Ascending aorta (tissue), 2 donors: ENCODE measurements around the gene PDE4C. TPM values are rescaled to one million over a fixed set of nuclear protein-coding genes. Genes with fewer than 3 reads are reported as not detected.

Experiments used
- DNase-seq, 2 donors: peaks; one replicate each; pipeline ENCODE4 v3.0.0-alpha.2; 2019; ENCODE audit warnings: low spot score in 2 of 2
- H3K27ac ChIP-seq, 2 donors: fragments of 200-600 bp; sonication (generic); one replicate each; pipeline ENCODE4 v1.5.1; 2016 to 2017; ENCODE audit warnings: mild to moderate bottlenecking in 1 of 2
- H3K27me3 ChIP-seq: fragments of 200-600 bp; sonication (generic); one replicate; pipeline ENCODE4 v1.5.1; 2017
- H3K36me3 ChIP-seq, 2 donors: fragments of 200-600 bp; sonication (generic); one replicate each; pipeline ENCODE4 v1.5.1; 2016
- H3K4me1 ChIP-seq, 2 donors: fragments of 200-600 bp; sonication (generic); one replicate each; pipeline ENCODE4 v1.5.1; 2016 to 2017; ENCODE audit warnings: mild to moderate bottlenecking in 1 of 2
- H3K4me3 ChIP-seq, 2 donors: fragments of 200-600 bp; sonication (generic); one replicate each; pipeline ENCODE4 v1.5.1; 2016 to 2017; ENCODE audit warnings: mild to moderate bottlenecking in 1 of 2
- H3K9me3 ChIP-seq, 2 donors: fragments of 200-600 bp; sonication (generic); one replicate each; pipeline ENCODE4 v1.5.1; 2016
- intact Hi-C: fragments of 100-400 bp; cut with DNase I; formaldehyde crosslinking; loops from one replicate; pipeline ENCODE4 v1.15.1; 2023
- total RNA-seq: library from RNA; depleted of rRNA; stranded (reverse); fragments of >200 nt; gene quantifications from one replicate; pipeline ENCODE4 v1.1.0, GENCODE V29; 2016
- TF ChIP-seq, protein P1 (sequence below), 3 experiments: fragments of 200-600 bp in 2 of 3; fragments of 450-650 bp in 1 of 3; sonication (generic) in 2 of 3; IDR thresholded peaks; one replicate each; pipeline ENCODE4 v1.5.1; 2016 to 2019; ENCODE audit warnings: antibody characterized with exemption in 3 of 3, mild to moderate bottlenecking in 1 of 3, moderate library complexity in 1 of 3

Gene PDE4C
- total RNA-seq, 1 donor from 2014 or later: not detected

DNA sequence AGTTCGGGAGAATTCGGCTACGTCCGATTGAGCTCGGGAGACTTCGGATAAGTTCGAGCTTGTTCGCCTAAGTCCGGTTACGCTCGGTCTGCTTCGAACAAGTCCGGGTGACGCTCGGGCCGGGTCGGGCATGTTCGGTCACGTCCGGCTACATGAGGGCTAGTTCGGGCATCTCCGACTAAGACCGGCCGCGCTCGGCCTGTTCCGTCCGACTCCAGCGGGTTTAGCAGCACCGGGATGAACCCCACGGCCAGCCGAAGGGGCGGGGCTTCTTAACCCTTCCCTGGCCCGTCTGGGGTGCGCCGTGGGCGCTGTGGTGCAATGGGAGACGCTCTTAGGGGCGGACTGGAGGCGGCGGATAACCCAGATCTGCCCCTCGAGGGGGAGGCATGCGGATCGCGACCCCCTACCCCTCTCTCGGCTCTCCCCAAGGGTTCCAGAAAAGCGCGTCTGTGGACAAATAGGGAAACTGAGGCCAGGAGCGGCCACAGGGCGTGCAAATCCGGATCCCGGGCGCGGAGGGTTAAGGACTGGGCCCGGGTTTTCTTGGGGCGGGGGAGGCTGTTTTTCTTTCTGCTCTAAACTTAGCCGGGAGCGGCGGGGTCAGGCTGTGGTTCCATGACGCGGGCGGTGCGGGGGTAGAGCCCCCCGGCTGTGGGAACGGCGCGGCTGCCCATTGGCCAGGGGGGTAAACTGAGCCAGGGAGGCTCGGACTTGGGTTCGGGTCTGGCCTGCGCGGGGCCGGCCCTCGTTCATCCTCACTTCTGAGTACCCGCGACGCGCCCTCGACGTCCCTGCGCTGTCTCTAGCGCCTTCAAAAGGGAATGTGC lies 1.5 kb downstream of the PDE4C start:
- intact Hi-C loops: loop anchor here (1.0 to 2.0 kb wide), 3 partner anchors 20 to 72 kb away; partner anchors contain the start of gene RAB3A
- peaks cover 16% of the 10 kb centered on the region for H3K27me3 ChIP-seq
- H3K36me3 ChIP-seq: no peaks in the 10 kb centered on the region
- TF ChIP-seq, protein P1, sequence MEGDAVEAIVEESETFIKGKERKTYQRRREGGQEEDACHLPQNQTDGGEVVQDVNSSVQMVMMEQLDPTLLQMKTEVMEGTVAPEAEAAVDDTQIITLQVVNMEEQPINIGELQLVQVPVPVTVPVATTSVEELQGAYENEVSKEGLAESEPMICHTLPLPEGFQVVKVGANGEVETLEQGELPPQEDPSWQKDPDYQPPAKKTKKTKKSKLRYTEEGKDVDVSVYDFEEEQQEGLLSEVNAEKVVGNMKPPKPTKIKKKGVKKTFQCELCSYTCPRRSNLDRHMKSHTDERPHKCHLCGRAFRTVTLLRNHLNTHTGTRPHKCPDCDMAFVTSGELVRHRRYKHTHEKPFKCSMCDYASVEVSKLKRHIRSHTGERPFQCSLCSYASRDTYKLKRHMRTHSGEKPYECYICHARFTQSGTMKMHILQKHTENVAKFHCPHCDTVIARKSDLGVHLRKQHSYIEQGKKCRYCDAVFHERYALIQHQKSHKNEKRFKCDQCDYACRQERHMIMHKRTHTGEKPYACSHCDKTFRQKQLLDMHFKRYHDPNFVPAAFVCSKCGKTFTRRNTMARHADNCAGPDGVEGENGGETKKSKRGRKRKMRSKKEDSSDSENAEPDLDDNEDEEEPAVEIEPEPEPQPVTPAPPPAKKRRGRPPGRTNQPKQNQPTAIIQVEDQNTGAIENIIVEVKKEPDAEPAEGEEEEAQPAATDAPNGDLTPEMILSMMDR (IDR thresholded peaks at IDR 0.05): no peak
- H3K4me3 ChIP-seq: peak overlapping the region; percentile 44 to 54
- no peak overlapping the region for H3K27ac ChIP-seq
- DNase-seq: peak; percentile 87 to 99
- no peaks in the 10 kb centered on the region for H3K9me3 ChIP-seq
- peaks cover 7 to 15% of the 10 kb centered on the region in 2 donors for H3K4me1 ChIP-seq

DNA sequence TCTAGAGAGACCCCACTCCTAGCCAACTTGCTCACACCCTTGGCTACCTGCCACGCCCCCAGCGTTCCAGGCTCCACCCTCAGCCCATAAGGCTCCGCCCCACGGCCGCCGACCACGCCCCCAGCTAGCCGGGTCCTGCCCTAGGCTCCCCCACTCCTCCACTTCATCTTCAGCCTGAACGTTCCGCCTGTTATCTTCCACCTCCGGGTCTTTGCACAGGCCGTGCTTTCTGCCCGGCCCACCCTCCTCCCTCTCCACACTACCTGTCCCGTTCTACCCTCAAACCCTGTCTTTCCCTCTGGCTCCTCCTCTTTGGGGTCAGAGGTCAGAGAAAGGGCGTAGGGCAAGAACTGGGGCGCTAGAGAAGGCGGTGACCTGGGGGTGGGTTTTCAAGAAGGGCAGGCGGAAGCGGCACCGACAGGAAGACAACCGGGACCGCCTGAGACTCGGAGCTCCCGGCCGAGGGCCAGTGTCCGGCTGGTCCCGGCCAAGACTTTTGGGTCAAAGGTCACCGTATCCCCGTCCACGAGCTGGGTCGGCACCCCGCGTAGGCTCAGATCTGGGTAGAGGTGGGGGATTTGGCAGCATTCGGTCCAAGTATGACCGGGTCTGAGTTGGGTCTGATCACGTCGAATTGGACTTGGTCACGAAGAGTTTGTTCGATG lies 2.2 kb downstream of the PDE4C start:
- Histone ChIP-seq H3K4me3 (peak overlapping the region; percentile 44 to 54), H3K27me3 (peaks cover 13% of the 10 kb centered on the region)
- intact Hi-C loops: loop anchor here (1.0 to 2.0 kb wide), 3 partner anchors 19 to 72 kb away; partner anchors contain the start of gene RAB3A

DNA sequence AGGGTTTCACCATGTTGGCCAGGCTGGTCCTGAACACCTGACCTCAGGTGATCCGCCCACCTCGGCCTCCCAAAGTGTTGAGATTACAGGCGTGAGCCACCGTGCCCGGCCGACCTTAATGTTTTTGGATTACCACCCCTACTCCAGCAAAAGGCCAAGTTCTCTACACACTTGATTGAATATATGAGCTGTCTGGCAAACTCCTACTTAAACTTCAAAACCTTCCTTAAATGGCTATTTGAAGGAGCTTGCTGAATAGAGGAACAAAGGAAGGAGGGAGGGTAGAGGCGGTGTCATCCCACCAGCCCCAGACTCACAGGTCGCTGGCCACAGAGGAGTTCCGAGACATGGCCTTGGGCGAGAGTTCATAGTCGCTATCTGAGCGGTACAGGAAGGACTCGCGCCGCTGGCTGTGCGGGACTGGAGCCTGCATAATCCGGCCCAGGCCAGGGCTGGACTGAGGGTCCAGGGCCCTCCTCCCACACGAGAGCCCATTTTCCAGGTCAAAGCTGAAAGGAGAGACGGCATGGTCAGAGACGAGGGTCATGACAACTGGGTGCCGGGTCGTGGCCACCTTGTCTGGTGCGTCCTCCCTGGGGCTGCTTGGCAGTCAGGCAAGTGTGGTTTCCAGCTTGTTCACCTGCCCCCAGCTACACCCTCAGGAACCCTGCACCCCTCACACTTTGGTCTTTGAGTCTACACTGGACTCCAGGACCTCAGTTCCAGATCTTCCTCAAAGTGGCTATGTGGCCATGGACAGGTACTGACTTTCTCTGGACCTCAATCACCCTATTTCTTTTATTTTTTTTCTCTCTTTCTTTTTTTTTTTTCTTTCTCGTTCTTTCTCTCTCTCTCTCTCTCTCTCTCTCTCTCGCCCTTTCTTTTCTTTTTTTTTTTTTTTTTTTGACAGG lies 4.2 kb downstream of the PDE4C start:
- no peaks in the 10 kb centered on the region for H3K9me3 ChIP-seq
- no peak overlapping the region for H3K4me3 ChIP-seq
- peaks cover 7 to 15% of the 10 kb centered on the region in 2 donors for H3K4me1 ChIP-seq
- no peaks in the 10 kb centered on the region for H3K36me3 ChIP-seq
- no peak overlapping the region for H3K27ac ChIP-seq
- DNase-seq: no peak
- H3K27me3 ChIP-seq: peaks cover 5% of the 10 kb centered on the region
- intact Hi-C loops: no loop called here
- TF ChIP-seq, protein P1 (IDR thresholded peaks at IDR 0.05): no peak

More for the DNA sequence above, 2.2 kb downstream of the PDE4C start:
- no peak overlapping the region for H3K27ac ChIP-seq
- H3K36me3 ChIP-seq: no peaks in the 10 kb centered on the region
- no peak for DNase-seq
- H3K9me3 ChIP-seq: no peaks in the 10 kb centered on the region
- peaks cover 7 to 15% of the 10 kb centered on the region in 2 donors for H3K4me1 ChIP-seq
- TF ChIP-seq, protein P1 (IDR thresholded peaks at IDR 0.05): no peak

DNA sequence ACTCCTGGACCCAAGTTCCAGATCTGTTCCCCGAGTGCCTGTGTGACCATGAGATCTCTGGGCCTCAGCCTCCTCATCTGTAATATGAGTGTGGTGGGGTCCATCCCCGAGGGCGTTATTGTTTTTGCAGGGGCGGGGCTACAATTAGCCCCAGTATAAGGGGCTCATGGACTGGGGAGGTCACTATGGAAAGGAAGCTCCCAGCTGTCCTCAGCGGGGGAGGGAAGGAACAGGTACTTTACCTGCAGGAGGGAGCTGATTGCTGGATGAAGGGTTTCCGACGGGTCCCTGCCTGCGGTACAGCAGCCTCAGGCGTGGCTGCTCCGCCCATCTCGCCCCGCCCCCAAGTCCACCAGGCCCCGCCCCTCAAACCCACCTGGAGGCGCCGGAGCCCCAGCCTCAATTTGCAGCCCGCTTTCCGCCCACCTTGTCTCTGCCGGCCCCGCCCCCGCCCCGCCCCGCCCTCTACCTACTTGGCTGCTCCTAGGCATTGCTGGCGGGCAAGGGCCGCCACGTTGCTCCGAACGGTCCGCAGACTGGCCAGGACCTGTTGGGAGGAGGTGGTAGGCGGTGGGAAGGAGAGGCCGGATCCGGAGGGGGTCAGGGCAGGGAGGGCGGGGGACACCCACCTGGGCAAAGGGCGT lies 5.5 kb downstream of the PDE4C start:
- TF ChIP-seq, protein P1 (IDR thresholded peaks at IDR 0.05): no peak
- intact Hi-C loops: no loop called here
- Histone ChIP-seq H3K4me1 (peaks cover 7 to 12% of the 10 kb centered on the region in 2 donors), H3K9me3 (no peaks in the 10 kb centered on the region), H3K27ac (no peak overlapping the region), H3K36me3 (no peaks in the 10 kb centered on the region), H3K4me3 (no peak overlapping the region), H3K27me3 (no peaks in the 10 kb centered on the region)
- DNase-seq: no peak
